Activated CD4-positive, alpha-beta T cell treated with anti-CD3 and anti-CD28 coated beads, Interleukin-2, amount 50 U/mL, for 1 hour (primary cell): ENCODE data around the gene HGF.

Source experiments
- DNase-seq: peaks from one replicate; pipeline ENCODE4 v3.0.0-alpha.2; 2020

The HGF gene

GRCh38 chr7:81715984-81716588, 53.8 kb downstream of the HGF start:
- DNase-seq, result no peak

- no peak for DNase-seq
Measured at GRCh38 chr7:81714306-81714705, 55.5 kb downstream of the HGF start.

- no peak for DNase-seq
Measured at GRCh38 chr7:81710751-81711150, 59.1 kb downstream of the HGF start.

GRCh38 chr7:81709836-81710235, 60.0 kb downstream of the HGF start:
- no peak for DNase-seq

GRCh38 chr7:81707966-81708365, 61.9 kb downstream of the HGF start:
- no peak for DNase-seq

- DNase-seq, result no peak
Measured at GRCh38 chr7:81707196-81707595, 62.7 kb downstream of the HGF start.

- no peak for DNase-seq
Measured at GRCh38 chr7:81705206-81705605, 64.6 kb downstream of the HGF start.

- no peak for DNase-seq
Measured at GRCh38 chr7:81704595-81704994, 65.3 kb downstream of the HGF start.

GRCh38 chr7:81698965-81699364, 70.9 kb downstream of the HGF start:
- no peak for DNase-seq

GRCh38 chr7:81694711-81695110, 75.1 kb downstream of the HGF start:
- no peak for DNase-seq

GRCh38 chr7:81693894-81694293, 76.0 kb downstream of the HGF start:
- no peak for DNase-seq

- no peak for DNase-seq
Measured at GRCh38 chr7:81693080-81693479, 76.8 kb downstream of the HGF start.

- DNase-seq, result no peak
Measured at GRCh38 chr7:81692146-81692905, 77.5 kb downstream of the HGF start.

GRCh38 chr7:81691199-81691821, 78.5 kb downstream of the HGF start:
- DNase-seq, result no peak

GRCh38 chr7:81690688-81691087, 79.2 kb downstream of the HGF start:
- no peak for DNase-seq

GRCh38 chr7:81690251-81690650, 79.6 kb downstream of the HGF start:
- DNase-seq, result no peak

GRCh38 chr7:81688622-81689411, 81.0 kb downstream of the HGF start:
- no peak for DNase-seq

- DNase-seq, result no peak
Measured at GRCh38 chr7:81687062-81687461, 82.8 kb downstream of the HGF start.

GRCh38 chr7:81685270-81685868, 84.5 kb downstream of the HGF start:
- DNase-seq, result no peak

GRCh38 chr7:81684514-81685269, 85.2 kb downstream of the HGF start:
- no peak for DNase-seq

- no peak for DNase-seq
Measured at GRCh38 chr7:81684033-81684432, 85.8 kb downstream of the HGF start.

- DNase-seq, result no peak
Measured at GRCh38 chr7:81682873-81683272, 87.0 kb downstream of the HGF start.
